ENCODE data around the gene TUBGCP6. TPM values are rescaled to one million over a fixed set of nuclear protein-coding genes. Genes with fewer than 3 reads are reported as not detected.
"Not testable (repeated sequence)": the region's sequence is repeated elsewhere in the genome, so short reads cannot be mapped to it uniquely, and the experiment has no call there.

TUBGCP6 gene
- total RNA-seq, 1 donor from 2014 or later, result 27.2 TPM

- no peak overlapping the region for H3K4me3 ChIP-seq (ENCODE audit: low read depth, low read length)
- peaks cover 6% of the 10 kb centered on the region for H3K36me3 ChIP-seq (ENCODE audit: control insufficient read depth, insufficient read depth, low read length)
- H3K27me3 ChIP-seq (ENCODE audit: control insufficient read depth, insufficient read depth, low read length), result no peaks in the 10 kb centered on the region
- no peak for DNase-seq (ENCODE audit: low read depth)
- peak; percentile 52 for TF ChIP-seq CTCF (IDR thresholded peaks at IDR 0.05; ENCODE audit: insufficient read depth, low read length, poor library complexity, severe bottlenecking)
Observed at GRCh38 chr22:50206599-50206998, 38.2 kb downstream of the TUBGCP6 start.

GRCh38 chr22:50205781-50206569, 38.8 kb downstream of the TUBGCP6 start:
- H3K27me3 ChIP-seq (ENCODE audit: control insufficient read depth, insufficient read depth, low read length), result no peaks in the 10 kb centered on the region
- no peak for DNase-seq (ENCODE audit: low read depth)
- no peak overlapping the region for H3K4me3 ChIP-seq (ENCODE audit: low read depth, low read length)
- peaks cover 6% of the 10 kb centered on the region for H3K36me3 ChIP-seq (ENCODE audit: control insufficient read depth, insufficient read depth, low read length)
- TF ChIP-seq CTCF (IDR thresholded peaks at IDR 0.05; ENCODE audit: insufficient read depth, low read length, poor library complexity, severe bottlenecking), result no peak

GRCh38 chr22:50204998-50205397, 39.8 kb downstream of the TUBGCP6 start:
- not testable (repeated sequence) for H3K4me3 ChIP-seq (ENCODE audit: low read depth, low read length); H3K36me3 ChIP-seq (ENCODE audit: control insufficient read depth, insufficient read depth, low read length); DNase-seq (ENCODE audit: low read depth); H3K27me3 ChIP-seq (ENCODE audit: control insufficient read depth, insufficient read depth, low read length)

- H3K4me3 ChIP-seq (ENCODE audit: low read depth, low read length), result no peak overlapping the region
- no peak for TF ChIP-seq CTCF (IDR thresholded peaks at IDR 0.05; ENCODE audit: insufficient read depth, low read length, poor library complexity, severe bottlenecking)
- DNase-seq (ENCODE audit: low read depth), result no peak
- H3K36me3 ChIP-seq (ENCODE audit: control insufficient read depth, insufficient read depth, low read length), result no peaks in the 10 kb centered on the region
- no peaks in the 10 kb centered on the region for H3K27me3 ChIP-seq (ENCODE audit: control insufficient read depth, insufficient read depth, low read length)
Observed at GRCh38 chr22:50204571-50204970, 40.3 kb downstream of the TUBGCP6 start.

- no peak for DNase-seq (ENCODE audit: low read depth)
- Histone ChIP-seq H3K4me3 (ENCODE audit: low read depth, low read length) (no peak overlapping the region), H3K36me3 (ENCODE audit: control insufficient read depth, insufficient read depth, low read length) (no peaks in the 10 kb centered on the region), H3K27me3 (ENCODE audit: control insufficient read depth, insufficient read depth, low read length) (no peaks in the 10 kb centered on the region)
- TF ChIP-seq CTCF (IDR thresholded peaks at IDR 0.05; ENCODE audit: insufficient read depth, low read length, poor library complexity, severe bottlenecking), result no peak
Observed at GRCh38 chr22:50203288-50203687, 41.5 kb downstream of the TUBGCP6 start.

- peak overlapping the region; percentile 65 for H3K4me3 ChIP-seq (ENCODE audit: low read depth, low read length)
- DNase-seq (ENCODE audit: low read depth), result no peak
- no peaks in the 10 kb centered on the region for H3K36me3 ChIP-seq (ENCODE audit: control insufficient read depth, insufficient read depth, low read length)
- H3K27me3 ChIP-seq (ENCODE audit: control insufficient read depth, insufficient read depth, low read length), result no peaks in the 10 kb centered on the region
- TF ChIP-seq CTCF (IDR thresholded peaks at IDR 0.05; ENCODE audit: insufficient read depth, low read length, poor library complexity, severe bottlenecking), result no peak
Observed at GRCh38 chr22:50202130-50202666, 42.6 kb downstream of the TUBGCP6 start.
